Ureter (tissue), 1 donor: Measurements from ENCODE around the gene DDR1. TPM values are rescaled to one million over a fixed set of nuclear protein-coding genes. Genes with fewer than 3 reads are reported as not detected.
A peak's percentile ranks its signal among the peaks of the same experiment; 100 is the strongest.
"Not testable (repeated sequence)": the region's sequence is repeated elsewhere in the genome, so short reads cannot be mapped to it uniquely, and the experiment has no call there.

ENCODE experiments used
- DNase-seq: peaks from one replicate; pipeline ENCODE4 v3.0.0-alpha.2; 2020; ENCODE audit warnings: low spot score
- total RNA-seq: library from RNA; stranded (reverse); gene quantifications from one replicate; pipeline ENCODE4 v1.2.4, GENCODE V29; 2023
- donor health status: DM: yes; HTN: yes; CAD: no.

Gene DDR1
- total RNA-seq, 1 donor from 2014 or later, result 234 TPM

DNA sequence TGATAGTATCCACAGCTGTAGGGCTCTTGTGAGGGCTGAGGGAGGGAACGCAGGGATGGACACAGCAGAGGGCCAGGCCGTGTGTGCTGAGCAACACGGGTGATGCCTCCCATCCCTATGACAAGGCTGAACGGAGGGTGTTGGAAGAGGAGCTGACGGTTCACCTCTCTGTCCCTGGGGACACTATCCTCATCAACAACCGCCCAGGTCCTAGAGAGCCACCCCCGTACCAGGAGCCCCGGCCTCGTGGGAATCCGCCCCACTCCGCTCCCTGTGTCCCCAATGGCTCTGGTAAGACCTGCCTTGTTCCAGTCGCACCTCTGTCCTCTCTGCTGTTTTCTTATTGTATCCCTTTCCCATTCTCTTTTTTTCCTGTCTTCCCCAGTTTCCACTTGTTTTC, 10.1 kb downstream of the DDR1 start:
- no peak for DNase-seq

- DNase-seq, result no peak
These were observed 10.6 kb downstream of the DDR1 start for GRCh38 chr6:30894935-30895334.

GRCh38 chr6:30895343-30895742, 11.0 kb downstream of the DDR1 start:
- no peak for DNase-seq

- no peak for DNase-seq
These were observed 12.2 kb downstream of the DDR1 start for GRCh38 chr6:30896541-30896940.

- no peak for DNase-seq
These were observed 13.6 kb downstream of the DDR1 start for GRCh38 chr6:30897882-30898281.

DNA sequence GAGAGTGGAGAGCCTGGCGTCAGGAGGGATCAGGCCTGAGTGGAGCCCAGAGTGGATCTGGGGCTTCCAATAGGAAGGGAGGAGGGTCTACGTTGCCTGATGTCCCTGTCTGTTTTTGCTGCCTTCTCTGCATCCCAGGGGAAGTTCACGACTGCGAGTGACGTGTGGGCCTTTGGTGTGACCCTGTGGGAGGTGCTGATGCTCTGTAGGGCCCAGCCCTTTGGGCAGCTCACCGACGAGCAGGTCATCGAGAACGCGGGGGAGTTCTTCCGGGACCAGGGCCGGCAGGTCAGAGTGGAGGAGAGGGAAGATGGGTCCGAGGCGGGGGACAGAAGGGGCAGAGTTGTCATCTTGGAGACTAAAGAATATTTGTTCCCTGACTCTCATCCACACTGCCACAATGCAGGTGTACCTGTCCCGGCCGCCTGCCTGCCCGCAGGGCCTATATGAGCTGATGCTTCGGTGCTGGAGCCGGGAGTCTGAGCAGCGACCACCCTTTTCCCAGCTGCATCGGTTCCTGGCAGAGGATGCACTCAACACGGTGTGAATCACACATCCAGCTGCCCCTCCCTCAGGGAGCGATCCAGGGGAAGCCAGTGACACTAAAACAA, 14.5 kb downstream of the DDR1 start:
- DNase-seq, result no peak

DNA sequence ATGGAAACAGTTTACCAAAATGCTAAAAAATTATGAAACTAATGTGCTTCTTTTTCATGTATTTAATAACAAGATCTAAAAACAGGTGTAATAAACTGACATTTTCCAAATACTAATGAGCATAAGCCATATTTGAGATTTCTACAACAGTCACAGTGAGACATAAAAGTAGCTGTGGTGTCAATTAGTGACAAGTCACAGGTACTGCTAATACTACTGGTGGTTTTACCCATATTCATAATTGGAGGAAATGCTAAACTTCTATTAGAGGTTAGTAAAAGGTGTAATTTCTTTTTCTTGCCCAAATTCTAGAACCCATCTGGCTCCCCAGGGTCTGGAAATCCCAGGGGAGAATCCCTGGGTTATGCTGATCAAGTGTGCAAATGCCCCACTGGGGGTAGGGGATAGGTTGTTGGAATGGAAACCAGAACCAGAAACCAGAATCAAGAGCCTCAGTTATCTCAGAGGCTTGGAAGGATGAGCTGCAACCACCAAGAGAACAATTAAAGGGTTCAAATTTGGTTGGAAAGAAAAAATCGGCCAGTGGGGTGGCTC, 16.6 kb downstream of the DDR1 start:
- no peak for DNase-seq

- DNase-seq, result no peak
These were observed 17.1 kb downstream of the DDR1 start for GRCh38 chr6:30901436-30901835.

DNA sequence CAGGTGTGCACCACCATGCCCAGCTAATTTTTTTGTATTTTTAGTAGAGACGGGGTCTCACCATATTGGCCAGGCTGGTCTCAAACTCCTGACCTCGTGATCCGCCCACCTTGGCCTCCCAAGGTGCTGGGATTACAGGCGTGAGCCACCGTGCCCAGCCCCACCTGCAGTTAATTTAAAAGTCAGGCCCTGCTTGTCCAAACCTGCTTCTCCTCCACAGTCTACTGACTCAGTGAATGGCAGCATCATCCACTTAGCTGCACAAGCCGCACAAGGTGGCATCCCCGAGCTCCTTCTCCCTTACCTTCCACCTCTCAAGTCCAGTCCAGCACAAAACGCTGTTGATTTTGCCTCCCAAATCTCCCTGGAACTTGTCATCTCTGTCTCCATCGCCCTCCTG, 17.9 kb downstream of the DDR1 start:
- not testable (repeated sequence) for DNase-seq

DNA sequence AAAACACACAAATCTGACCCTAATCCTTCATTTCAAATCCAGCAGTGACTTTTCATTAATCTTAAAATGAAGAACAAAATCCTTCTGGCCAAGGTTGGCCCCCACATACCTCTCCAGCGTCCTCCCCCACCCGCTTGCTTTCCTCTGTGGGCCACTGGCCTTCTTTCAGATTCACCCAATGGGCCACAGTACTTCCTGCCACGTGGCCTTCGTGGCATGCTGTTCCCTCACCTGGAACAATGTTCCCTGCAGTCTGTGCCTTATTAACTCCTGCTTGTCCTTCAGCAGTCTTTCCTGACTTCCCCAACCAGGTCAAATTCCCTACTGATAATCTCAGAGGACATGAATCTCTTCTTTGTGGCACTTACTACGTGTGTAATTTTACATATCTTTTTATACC, 18.4 kb downstream of the DDR1 start:
- no peak for DNase-seq

DNA sequence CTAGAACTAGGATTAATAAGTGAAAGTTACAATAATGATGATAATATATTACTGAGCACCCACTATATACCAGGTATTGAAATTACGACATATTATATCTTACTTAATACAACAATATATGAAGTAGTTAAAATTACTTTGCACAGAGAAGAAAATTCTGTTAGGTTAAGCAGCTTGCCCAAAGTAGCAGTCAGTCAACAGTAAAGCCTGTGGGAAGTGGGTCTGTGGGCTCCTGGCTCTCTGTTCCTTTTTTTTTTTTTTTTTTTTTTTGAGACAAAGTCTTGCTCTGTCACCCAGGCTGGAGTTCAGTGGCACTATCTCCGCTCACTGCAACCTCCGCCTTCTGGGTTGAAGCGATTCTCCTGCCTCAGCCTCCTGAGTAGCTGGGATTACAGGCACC, 18.9 kb downstream of the DDR1 start:
- DNase-seq, result no peak

- not testable (repeated sequence) for DNase-seq
These were observed 23.0 kb downstream of the DDR1 start for GRCh38 chr6:30907290-30907757.

GRCh38 chr6:30907758-30908591, 23.7 kb downstream of the DDR1 start, which contains the start of gene GTF2H4:
TSS of gene GTF2H4 (plus strand) at chr6:30908207.
- DNase-seq, result peak; percentile 97

DNA sequence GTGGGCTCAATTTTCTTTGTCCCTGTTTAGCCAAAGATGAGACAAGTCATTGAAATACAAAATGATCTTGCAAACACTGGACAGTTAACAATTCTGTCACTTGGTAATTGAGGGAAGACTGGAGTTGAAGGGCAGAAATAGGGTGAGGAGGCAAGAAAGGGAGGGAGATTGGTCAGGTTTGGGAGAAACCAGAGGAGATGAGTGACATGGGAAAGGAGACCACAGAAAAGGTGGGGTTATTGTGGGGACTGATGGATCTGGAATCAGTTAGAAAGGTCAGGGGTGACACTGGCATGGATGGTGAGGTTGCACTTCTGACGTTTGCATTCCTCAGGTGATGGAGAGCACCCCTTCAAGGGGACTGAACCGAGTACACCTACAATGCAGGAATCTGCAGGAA, 24.4 kb downstream of the DDR1 start:
- no peak for DNase-seq

- DNase-seq, result not testable (repeated sequence)
These were observed 26.2 kb downstream of the DDR1 start for GRCh38 chr6:30910473-30910872.

DNA sequence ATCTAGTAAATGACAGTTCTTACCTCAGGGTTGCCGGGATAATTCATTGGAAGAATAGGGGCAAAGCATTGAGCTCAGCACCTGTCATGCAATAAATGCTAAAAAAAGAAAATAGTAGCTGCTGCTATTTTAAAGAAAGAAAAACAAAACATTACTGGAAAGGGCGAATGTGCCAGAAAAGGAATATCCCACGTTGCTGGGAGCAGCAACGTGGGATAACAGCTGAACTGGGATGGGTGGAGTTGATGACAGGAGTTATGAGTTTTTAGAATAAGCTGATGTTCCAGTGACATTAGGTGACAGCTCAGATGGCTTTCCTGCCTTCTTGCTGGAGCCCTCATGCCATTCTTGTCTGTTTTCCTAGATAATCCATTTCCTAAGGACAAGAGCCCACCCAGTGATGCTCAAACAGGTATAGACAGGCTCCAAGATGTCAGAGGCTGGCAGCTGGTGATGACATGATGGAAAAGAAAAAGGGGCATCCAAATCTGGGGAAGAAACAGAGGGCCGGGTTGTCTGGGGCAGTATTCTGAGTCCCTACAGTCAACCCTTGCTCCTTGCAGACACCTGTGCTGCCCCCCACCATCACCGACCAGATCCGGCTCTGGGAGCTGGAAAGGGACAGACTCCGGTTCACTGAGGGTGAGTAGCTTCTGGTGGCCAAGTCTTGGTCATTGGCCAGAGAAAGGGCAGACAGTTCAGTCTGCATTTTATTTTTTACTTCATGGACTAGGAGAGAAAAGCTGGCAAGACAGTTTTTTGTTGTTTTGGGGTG, 28.6 kb downstream of the DDR1 start:
- DNase-seq, result no peak

DNA sequence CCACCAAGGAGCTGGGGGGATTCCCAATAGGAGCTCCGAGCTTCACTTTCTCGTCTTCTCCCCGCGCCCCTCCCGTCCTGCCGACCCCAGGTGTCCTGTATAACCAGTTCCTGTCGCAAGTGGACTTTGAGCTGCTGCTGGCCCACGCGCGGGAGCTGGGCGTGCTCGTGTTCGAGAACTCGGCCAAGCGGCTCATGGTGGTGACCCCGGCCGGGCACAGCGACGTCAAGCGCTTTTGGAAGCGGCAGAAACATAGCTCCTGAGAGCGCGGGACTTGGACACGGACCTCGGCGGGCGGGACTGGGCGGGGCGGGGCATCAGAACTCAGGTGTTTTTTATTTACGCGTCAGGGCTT, 29.4 kb downstream of the DDR1 start:
- no peak for DNase-seq

DNA sequence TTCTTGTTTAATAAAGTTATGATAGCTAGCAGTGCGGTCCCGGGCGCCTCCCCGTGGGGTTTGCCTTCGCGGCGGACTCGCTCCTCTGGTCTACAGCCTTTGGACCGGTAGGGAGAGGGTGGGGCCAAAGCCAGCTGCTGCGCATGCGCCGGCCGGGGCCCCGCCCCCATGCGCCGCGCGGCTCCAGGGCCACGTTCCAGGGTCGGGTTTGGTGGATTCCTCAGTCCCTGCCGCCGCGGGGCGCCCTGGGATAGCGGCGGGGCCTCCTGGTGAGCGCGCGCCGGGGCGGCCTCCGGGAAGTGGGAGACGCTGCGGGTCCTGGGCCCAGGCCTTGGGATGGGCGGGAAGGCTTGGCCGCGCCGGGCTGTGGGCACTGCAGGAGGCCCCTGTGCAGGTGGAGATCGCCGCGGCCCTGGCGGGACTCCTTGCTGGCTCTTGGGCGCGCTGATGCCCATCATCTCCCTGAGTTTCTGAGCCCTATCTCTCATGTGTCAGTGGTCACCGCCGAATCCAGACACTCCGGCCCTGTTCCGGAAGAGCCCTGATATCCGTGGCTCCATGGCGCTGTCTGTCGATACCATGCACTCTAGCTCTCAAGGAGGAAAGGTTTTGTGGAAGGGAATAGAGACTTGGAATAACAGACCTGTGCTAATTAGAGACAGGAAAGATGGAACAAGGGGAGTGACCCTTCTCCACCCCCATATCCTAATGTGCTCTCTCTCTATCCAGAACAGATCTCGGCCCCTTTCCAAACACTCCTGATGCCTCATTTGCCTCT, 29.9 kb downstream of the DDR1 start, which contains the start of gene VARS2:
Gene VARS2, plus strand, starts transcription at position 163 of the 778 bp plus-strand sequence. Its CDS starts 599 bp downstream, at position 762.
- DNase-seq, result peak; percentile 94

DNA sequence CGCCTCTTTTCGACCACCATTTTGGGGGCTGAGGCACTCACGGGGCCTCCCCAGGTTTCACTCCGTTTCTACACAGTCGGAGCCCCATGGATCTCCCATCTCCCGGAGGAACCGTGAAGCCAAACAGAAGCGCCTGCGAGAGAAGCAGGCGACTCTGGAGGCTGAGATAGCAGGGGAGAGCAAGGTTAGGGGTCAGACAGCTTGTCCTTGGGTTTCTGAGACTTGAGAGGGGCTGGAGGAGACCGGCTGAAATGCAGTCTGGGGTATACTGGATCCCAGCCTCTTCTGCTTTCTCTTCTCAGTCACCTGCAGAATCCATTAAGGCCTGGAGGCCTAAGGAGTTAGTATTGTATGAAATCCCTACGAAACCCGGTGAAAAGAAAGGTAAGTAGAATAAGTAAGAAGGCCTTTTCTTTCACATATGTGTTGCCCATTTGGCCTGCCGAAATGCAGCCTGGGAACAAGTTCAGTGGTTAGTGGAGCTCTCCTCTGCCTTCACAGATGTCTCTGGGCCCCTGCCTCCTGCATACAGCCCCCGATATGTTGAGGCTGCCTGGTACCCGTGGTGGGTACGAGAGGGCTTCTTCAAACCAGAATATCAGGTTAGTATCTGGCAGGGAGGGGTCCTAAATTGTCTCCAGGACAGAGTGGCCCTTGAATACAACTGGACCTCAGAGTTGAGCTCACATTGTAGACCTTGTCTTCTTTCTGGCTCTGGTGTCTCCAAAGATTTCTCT, 30.7 kb downstream of the DDR1 start:
- DNase-seq, result no peak

GRCh38 chr6:30915591-30915946, 31.2 kb downstream of the DDR1 start:
- no peak for DNase-seq

- DNase-seq, result no peak
These were observed 32.7 kb downstream of the DDR1 start for GRCh38 chr6:30917041-30917440.
